Esophagus mucosa (tissue), 1 donor: Measurements from ENCODE around the gene MRPL17. TPM values are rescaled to one million over a fixed set of nuclear protein-coding genes. Genes with fewer than 3 reads are reported as not detected.

Source experiments
- ATAC-seq: fragments of 200-7000 bp; cut with Tn5 transposase; one replicate; pipeline ENCODE4 v1.9.1; 2020
- total RNA-seq: library from RNA; stranded (reverse); gene quantifications from one replicate; pipeline ENCODE4 v1.2.4, GENCODE V29; 2023
- donor health status: DM: yes; HTN: yes; CAD: no.

MRPL17 gene
- total RNA-seq, 1 donor from 2014 or later = 37.1 TPM

DNA sequence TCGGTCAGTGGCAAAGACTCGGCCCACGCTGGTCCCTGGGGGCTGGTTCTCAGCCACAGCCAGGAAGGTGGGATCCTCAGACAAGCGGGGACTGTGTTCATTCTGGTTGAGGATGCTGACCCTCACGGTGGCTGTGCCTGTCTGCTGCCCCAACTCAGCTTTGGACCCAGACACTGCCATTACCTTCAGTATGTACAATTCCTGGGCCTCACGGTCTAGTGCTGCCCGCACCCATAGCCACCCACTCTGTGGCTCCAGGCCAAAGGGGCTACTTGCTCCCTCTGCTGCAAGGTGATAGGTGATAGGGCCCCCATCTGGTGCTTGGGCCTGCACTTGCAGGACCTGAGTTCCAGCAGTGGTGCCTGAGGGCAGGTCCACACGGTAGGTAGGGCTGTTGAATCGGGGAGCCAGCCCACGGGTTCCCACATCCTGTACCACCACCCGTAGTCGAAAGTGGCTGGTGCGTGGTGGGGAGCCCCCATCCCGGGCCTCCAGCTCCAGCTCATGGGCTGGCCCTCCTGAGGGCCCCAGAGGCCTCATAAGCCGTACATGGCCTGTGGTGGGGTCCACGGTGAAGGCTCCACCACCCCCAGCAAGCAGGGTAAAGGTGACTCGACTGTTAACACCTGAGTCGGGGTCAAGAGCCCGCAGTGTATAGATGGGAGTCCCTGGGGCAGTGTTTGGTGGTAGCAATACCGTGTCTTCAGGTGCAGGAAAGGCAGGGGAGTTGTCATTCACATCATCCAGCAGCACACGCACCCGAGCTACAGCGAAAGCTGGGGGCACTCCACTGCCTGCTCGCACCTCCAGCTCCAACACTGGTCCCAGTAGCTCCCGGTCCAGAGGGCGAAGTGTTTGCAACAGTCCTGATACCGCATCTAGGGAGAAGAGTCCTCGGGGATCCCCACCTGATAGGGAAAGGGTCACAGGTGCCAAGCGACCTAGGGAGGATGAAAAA, 50.7 kb downstream of the MRPL17 start:
- ATAC-seq = no peak

DNA sequence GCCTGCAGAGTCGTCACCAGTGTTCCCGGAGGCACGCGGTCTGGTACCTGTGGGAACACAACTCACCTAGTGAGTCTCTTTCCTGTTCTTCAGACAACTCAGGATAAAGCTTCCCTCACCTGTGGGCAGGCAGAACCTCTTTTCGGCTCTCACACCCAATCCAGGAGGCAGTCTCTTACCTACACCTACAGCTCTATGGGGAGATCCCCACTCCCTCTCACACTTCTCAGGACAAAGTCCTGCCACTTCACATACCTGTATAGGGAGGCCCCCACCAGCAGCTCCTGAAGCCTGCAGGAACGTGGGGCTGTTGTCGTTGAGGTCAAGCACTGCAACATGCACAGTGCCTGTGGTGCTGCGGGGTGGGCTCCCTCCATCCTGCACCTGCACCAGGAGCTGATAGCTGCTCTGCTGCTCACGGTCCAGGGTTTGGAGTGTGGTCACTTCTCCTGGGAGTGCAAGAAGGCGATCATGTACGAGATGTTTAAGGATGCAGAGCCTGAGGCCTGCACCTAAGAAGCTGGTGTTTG, 51.7 kb downstream of the MRPL17 start:
- no peak for ATAC-seq

DNA sequence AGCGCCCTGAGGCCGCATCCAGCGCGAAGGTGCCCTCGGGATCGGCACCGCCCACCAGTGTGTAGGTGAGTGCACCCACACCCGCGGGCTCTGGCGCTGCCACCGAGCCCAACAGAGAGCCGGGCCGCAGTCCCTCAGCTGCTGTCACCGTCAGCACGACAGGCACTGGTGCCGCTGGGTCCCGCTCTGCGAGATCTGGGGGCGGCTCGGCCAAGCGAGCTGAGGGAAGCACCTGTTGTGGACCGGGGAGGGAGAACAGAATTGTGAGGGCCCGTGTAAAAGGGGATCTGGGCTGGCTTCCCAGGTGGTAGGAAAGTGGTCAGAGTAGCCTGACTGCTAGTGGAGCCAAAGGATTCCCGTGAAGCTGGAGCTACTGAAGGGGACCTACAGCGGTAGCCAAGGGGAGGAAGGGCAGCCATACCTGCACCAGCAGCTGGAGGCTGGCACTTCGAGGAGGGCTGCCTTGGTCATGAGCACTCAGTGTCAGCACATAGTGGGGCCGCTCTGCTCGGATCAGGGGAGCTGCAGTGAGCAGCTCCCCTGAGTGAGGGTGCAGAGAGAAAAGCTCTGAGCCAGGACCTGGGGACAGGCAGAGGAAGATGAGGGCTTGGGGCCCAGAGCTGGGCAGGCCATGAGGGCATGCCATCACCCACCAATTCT, 52.4 kb downstream of the MRPL17 start:
- no peak for ATAC-seq

Other genes starting within 250 kb of the MRPL17 start
- 0.64 TPM for gene HPX, start 242.4 kb downstream of the MRPL17 start, total RNA-seq
- gene TRIM3, start 209.4 kb downstream of the MRPL17 start, total RNA-seq = 2.7 TPM
- gene ARFIP2, start 202.0 kb downstream of the MRPL17 start, total RNA-seq = 36.3 TPM
- gene TIMM10B, start 201.8 kb downstream of the MRPL17 start, total RNA-seq = 24.8 TPM
- gene DNHD1, start 186.1 kb downstream of the MRPL17 start, total RNA-seq = 4.9 TPM
- 13.2 TPM for gene RRP8, start 79.7 kb downstream of the MRPL17 start, total RNA-seq
- gene ILK, start 79.6 kb downstream of the MRPL17 start, total RNA-seq = 32.4 TPM
- 101 TPM for gene TAF10, start 71.1 kb downstream of the MRPL17 start, total RNA-seq
- 38.7 TPM for gene TPP1, start 63.9 kb downstream of the MRPL17 start, total RNA-seq
- gene DCHS1, start 27.5 kb downstream of the MRPL17 start, total RNA-seq = 1.4 TPM
- 0.04 TPM for gene OR2AG2, start 88.6 kb upstream of the MRPL17 start, total RNA-seq
- not detected for gene OR2AG1, start 99.7 kb upstream of the MRPL17 start, total RNA-seq
- gene OR6A2, start 116.3 kb upstream of the MRPL17 start, total RNA-seq = 0.08 TPM
- gene OR10A5, start 162.3 kb upstream of the MRPL17 start, total RNA-seq = not detected
- gene OR10A2, start 179.7 kb upstream of the MRPL17 start, total RNA-seq = not detected
- not detected for gene OR10A4, start 193.3 kb upstream of the MRPL17 start, total RNA-seq
- 0.20 TPM for gene OR2D2, start 209.2 kb upstream of the MRPL17 start, total RNA-seq
- gene OR2D3, start 237.7 kb upstream of the MRPL17 start, total RNA-seq = not detected
- gene ZNF215, start 243.1 kb upstream of the MRPL17 start, total RNA-seq = 2.2 TPM